H1 (cell line): ENCODE data around the gene QSOX2. TPM values are rescaled to one million over a fixed set of nuclear protein-coding genes. Genes with fewer than 3 reads are reported as not detected.

Experiments
- CTCF ChIA-PET: fragments of 300-600 bp; sonication (Branson Sonifier 250); formaldehyde crosslinking; loops from one replicate; lab custom pipeline; 2021; ENCODE audit not compliant: partially characterized antibody; lab: Charles Lee
- POLR2A ChIA-PET: fragments of 300-600 bp; sonication (Branson Sonifier 250); formaldehyde crosslinking; loops from one replicate; lab custom pipeline; 2021; ENCODE audit warnings: inconsistent platforms; ENCODE audit not compliant: partially characterized antibody; lab: Charles Lee
- DNase-seq, 2 experiments: peaks; one replicate each; pipeline versions ENCODE4 v3.0.0 to v3.0.0-alpha.2; 2010 to 2022; ENCODE audit warnings: low spot score in 2 of 2, low read depth in 1 of 2, mixed read lengths in 1 of 2
- FAIRE-seq: peaks from 2 replicates; lab custom pipeline; 2011; peaks lifted over from hg19 to GRCh38; lab: Jason Lieb, UNC
- H2AFZ ChIP-seq: 2 replicates; pipeline ENCODE4 v1.8.1; 2012; ENCODE audit warnings: low read length, inconsistent platforms
- H2AK5ac ChIP-seq: 2 replicates; pipeline ENCODE4 v1.6.1; 2013; ENCODE audit warnings: low read depth, low read length
- H2BK120ac ChIP-seq: replicated peaks from 2 replicates; pipeline ENCODE3; 2013; ENCODE audit warnings: low read depth, low read length, inconsistent platforms
- H2BK12ac ChIP-seq: 2 replicates; pipeline ENCODE4 v1.6.1; 2013; ENCODE audit warnings: low read depth, low read length
- H2BK15ac ChIP-seq: 2 replicates; pipeline ENCODE4 v1.6.1; 2013; ENCODE audit warnings: low read length
- H2BK20ac ChIP-seq: 2 replicates; pipeline ENCODE4 v1.6.1; 2013; ENCODE audit warnings: low read length
- H2BK5ac ChIP-seq: 2 replicates; pipeline ENCODE4 v1.6.1; 2013; ENCODE audit warnings: low read depth, low read length
- H3K14ac ChIP-seq: 2 replicates; pipeline ENCODE4 v1.6.1; 2013; ENCODE audit warnings: inconsistent platforms; ENCODE audit not compliant: insufficient read length
- H3K18ac ChIP-seq: 2 replicates; pipeline ENCODE4 v1.6.1; 2013; ENCODE audit warnings: low read length; ENCODE audit errors: extremely low read depth
- H3K23ac ChIP-seq: 2 replicates; pipeline ENCODE4 v1.6.1; 2013; ENCODE audit warnings: inconsistent platforms; ENCODE audit not compliant: insufficient read length
- H3K23me2 ChIP-seq: 2 replicates; pipeline ENCODE4 v1.6.1; 2013; ENCODE audit warnings: low read depth, low read length
- H3K27ac ChIP-seq: 2 replicates; pipeline ENCODE4 v1.6.1; 2011; ENCODE audit warnings: low read depth, low read length, inconsistent platforms
- H3K27me3 ChIP-seq, 4 experiments: replicated peaks in 1 of 4; 1 replicate in 1 of 4; 2 replicates in 3 of 4; pipeline versions ENCODE4 v1.6.1 to v1.8.1; 2011 to 2013; ENCODE audit warnings: low read length in 3 of 4, mild to moderate bottlenecking in 3 of 4, inconsistent platforms in 2 of 4, mixed read lengths in 2 of 4, moderate library complexity in 1 of 4; ENCODE audit not compliant: control insufficient read depth in 3 of 4, insufficient read depth in 3 of 4; ENCODE audit errors: extremely low read depth in 1 of 4
- H3K36me3 ChIP-seq, 4 experiments: 2 replicates each; pipeline versions ENCODE4 v1.6.1 to v1.8.1; 2011 to 2013; ENCODE audit warnings: mild to moderate bottlenecking in 4 of 4, low read length in 3 of 4, moderate library complexity in 2 of 4, control low read depth in 1 of 4, inconsistent platforms in 1 of 4; ENCODE audit not compliant: insufficient read depth in 4 of 4, control insufficient read depth in 2 of 4
- H3K4ac ChIP-seq: replicated peaks from 2 replicates; pipeline ENCODE3; 2013; ENCODE audit warnings: low read length, low read depth, mixed read lengths, inconsistent platforms; ENCODE audit not compliant: insufficient read length
- H3K4me1 ChIP-seq, 4 experiments: replicated peaks in 1 of 4; 1 replicate in 1 of 4; 2 replicates in 3 of 4; pipeline versions ENCODE4 v1.6.1 to v1.8.1; 2011 to 2013; ENCODE audit warnings: low read length in 3 of 4, inconsistent platforms in 2 of 4, mixed read lengths in 1 of 4; ENCODE audit not compliant: insufficient read depth in 4 of 4, control insufficient read depth in 3 of 4
- H3K4me2 ChIP-seq, 2 experiments: 2 replicates each; pipeline versions ENCODE4 v1.6.1 to v1.8.1; 2011 to 2013; ENCODE audit warnings: low read depth in 2 of 2, low read length in 2 of 2, control low read depth in 1 of 2, inconsistent platforms in 1 of 2, mild to moderate bottlenecking in 1 of 2; ENCODE audit not compliant: insufficient read depth in 1 of 2
- H3K4me3 ChIP-seq, 4 experiments: fragments of 200-600, 300-600 bp in 1 of 4; sonication (generic), shearing (Covaris generic), sonication (Bioruptor Twin) in 1 of 4; 2 replicates each; pipeline versions ENCODE4 v1.5.1 to v1.8.1; 2011 to 2016; ENCODE audit warnings: low read length in 4 of 4, low read depth in 3 of 4, control low read depth in 2 of 4, inconsistent platforms in 2 of 4, mild to moderate bottlenecking in 2 of 4, mixed read lengths in 1 of 4, moderate library complexity in 1 of 4; ENCODE audit not compliant: insufficient read depth in 2 of 4; ENCODE audit errors: extremely low read depth in 1 of 4
- H3K56ac ChIP-seq: replicated peaks from 2 replicates; pipeline ENCODE3; 2013; ENCODE audit warnings: low read depth, mild to moderate bottlenecking, mixed read lengths, low read length, inconsistent platforms; ENCODE audit not compliant: insufficient read length
- H3K79me1 ChIP-seq: 2 replicates; pipeline ENCODE4 v1.6.1; 2013; ENCODE audit warnings: low read depth, low read length, control low read depth
- H3K79me2 ChIP-seq, 2 experiments: 2 replicates each; pipeline versions ENCODE4 v1.6.1 to v1.8.1; 2012 to 2013; ENCODE audit warnings: low read length in 2 of 2, mild to moderate bottlenecking in 2 of 2, inconsistent platforms in 1 of 2; ENCODE audit not compliant: insufficient read depth in 2 of 2, control insufficient read depth in 1 of 2
- H3K9ac ChIP-seq, 4 experiments: replicated peaks in 1 of 4; 1 replicate in 1 of 4; 2 replicates in 3 of 4; pipeline versions ENCODE4 v1.6.1 to v1.8.1; 2011 to 2013; ENCODE audit warnings: low read depth in 3 of 4, low read length in 3 of 4, control low read depth in 2 of 4, mild to moderate bottlenecking in 2 of 4, moderate library complexity in 2 of 4, inconsistent platforms in 1 of 4; ENCODE audit errors: extremely low read depth in 1 of 4
- H3K9me3 ChIP-seq, 2 experiments: 2 replicates each; pipeline versions ENCODE4 v1.6.1 to v1.8.1; 2012 to 2013; ENCODE audit warnings: mild to moderate bottlenecking in 2 of 2, moderate library complexity in 2 of 2, control low read depth in 1 of 2, inconsistent platforms in 1 of 2, low read depth in 1 of 2, low read length in 1 of 2, mixed read lengths in 1 of 2; ENCODE audit not compliant: insufficient read depth in 2 of 2
- H4K20me1 ChIP-seq, 2 experiments: replicated peaks in 1 of 2; 2 replicates each; pipeline versions ENCODE3 to v1.8.1; 2011 to 2013; ENCODE audit warnings: inconsistent platforms in 2 of 2, low read length in 2 of 2, mild to moderate bottlenecking in 1 of 2; ENCODE audit not compliant: insufficient read depth in 2 of 2, control insufficient read depth in 1 of 2
- H4K5ac ChIP-seq: 2 replicates; pipeline ENCODE4 v1.6.1; 2013; ENCODE audit warnings: low read length, low read depth, mixed read lengths, inconsistent platforms; ENCODE audit not compliant: insufficient read length
- H4K8ac ChIP-seq: 2 replicates; pipeline ENCODE4 v1.8.0; 2013; ENCODE audit warnings: mild to moderate bottlenecking, moderate library complexity, low read length, inconsistent platforms; ENCODE audit not compliant: insufficient read depth; ENCODE audit errors: extremely low read depth
- H4K91ac ChIP-seq: replicated peaks from 2 replicates; pipeline ENCODE3; 2013; ENCODE audit warnings: low read length, mixed read lengths, inconsistent platforms; ENCODE audit not compliant: insufficient read length
- E2F6 ChIP-seq: IDR thresholded peaks from 2 replicates; pipeline ENCODE4 v1.6.1; 2012; ENCODE audit warnings: inconsistent platforms
- FOSL1 ChIP-seq: IDR thresholded peaks from 2 replicates; pipeline ENCODE4 v1.6.1; 2011; ENCODE audit warnings: mild to moderate bottlenecking, low read depth, low read length, moderate library complexity; ENCODE audit not compliant: insufficient read depth
- JUN ChIP-seq: IDR thresholded peaks from 2 replicates; pipeline ENCODE4 v1.6.1; 2011; ENCODE audit warnings: low read depth, mild to moderate bottlenecking, improper control_type of control experiment, low read length
- WGBS, 2 experiments: shearing (Covaris generic) in 1 of 2; methylation state at CpG; one replicate each; pipeline versions ENCODE4 v1.1.6 to v1.1.7; 2013 to 2015; ENCODE audit warnings: low lambda C conversion rate in 2 of 2, mixed read lengths in 2 of 2, inconsistent platforms in 1 of 2, low coverage in 1 of 2, missing lambda C conversion rate in 1 of 2; ENCODE audit not compliant: insufficient replicate concordance in 2 of 2, insufficient coverage in 1 of 2, insufficient read length in 1 of 2; ENCODE audit errors: extremely low coverage in 1 of 2, missing lambda C conversion rate in 1 of 2; 5-methylcytosine and 5-hydroxymethylcytosine counted together
- polyA plus RNA-seq, 7 experiments: library from polyadenylated mRNA; depleted of rRNA in 3 of 7; stranded (reverse) in 5 of 7; unstranded in 2 of 7; fragments of >200 nt in 5 of 7; fragments of 200-250 nt in 2 of 7; gene quantifications; 1 replicate in 5 of 7; 2 replicates in 1 of 7; 4 replicates in 1 of 7; pipeline versions ENCODE4 v1.2.1 to v1.2.3, GENCODE V29; 2011 to 2013; ENCODE audit warnings: missing spikeins in 2 of 7, mixed read lengths in 2 of 7
- total RNA-seq: library from RNA; stranded (reverse); fragmentation: NEBNext Ultra II Directional; extraction: Animal tissue kit (Norgen Biotek cat#: 25700); gene quantifications from 2 replicates; pipeline ENCODE4 v1.2.1, GENCODE V29; 2021

The QSOX2 gene
- total and polyA plus RNA-seq, 2 of the 8 experiments (the other 6 are each of a cell fraction or from before 2014, with no cell fraction given) = 18.0 to 28.6 TPM

GRCh38 chr9:136260521-136260920 is 14.9 kb upstream of the QSOX2 start:
- Histone ChIP-seq H3K9ac (no peak overlapping the region), H3K9me3 (no peaks in the 10 kb centered on the region), H3K18ac (no peak overlapping the region), H4K20me1 (no peaks in the 10 kb centered on the region), H3K36me3 (no peaks in the 10 kb centered on the region), H2BK15ac (no peak overlapping the region), H2AK5ac (no peak overlapping the region), H3K14ac (no peak overlapping the region), H4K5ac (no peak overlapping the region), H2BK5ac (no peak overlapping the region), H3K56ac (no peak overlapping the region), H2AFZ (no peak overlapping the region), H3K27me3 (no peaks in the 10 kb centered on the region), H3K4ac (no peak overlapping the region), H3K79me2 (no peaks in the 10 kb centered on the region), H2BK12ac (no peak overlapping the region), H2BK120ac (no peak overlapping the region), H3K79me1 (no peaks in the 10 kb centered on the region), H2BK20ac (no peak overlapping the region), H3K4me3 (no peak overlapping the region), H3K23me2 (no peaks in the 10 kb centered on the region), H3K4me1 (peaks cover 0 to 5% (median 2%) of the 10 kb centered on the region in 4 experiments; a peak in 4 of 7 replicates), H3K27ac (no peak overlapping the region), H3K23ac (no peak overlapping the region), H3K4me2 (no peak overlapping the region), H4K91ac (no peak overlapping the region), H4K8ac (no peak overlapping the region)
- DNase-seq (no peak), FAIRE-seq (no peak)
- ChIA-PET CTCF (interaction anchor here (0.5 to 2.1 kb wide), 7 partner anchors 10 to 629 kb away, joined by 3 to 8 read pairs (median 3); no protein-coding TSS in a partner anchor), POLR2A (interaction anchor here (1.4 kb wide), 1 partner anchor 16 kb away, joined by 5 read pairs; no protein-coding TSS in a partner anchor)
- 83% methylated on average over 10 of the region's 10 CpGs; no CpG with 5 or more reads in 1 of the 2 experiments for WGBS, 2 experiments
- TF ChIP-seq E2F6 (no peak), FOSL1 (no peak), JUN (no peak)
